Activated T-helper 17 cell treated with anti-CD3 and anti-CD28 coated beads, Interleukin-2, amount 50 U/mL, for 72 hours (primary cell): Measurements from ENCODE around the gene LOXL4. TPM values are rescaled to one million over a fixed set of nuclear protein-coding genes. Genes with fewer than 3 reads are reported as not detected.

ENCODE experiments used
- ATAC-seq: fragments of 150-1000 bp; cut with Tn5 transposase; replicated peaks from 2 replicates; pipeline ENCODE4 v1.10.0; 2021; ENCODE audit warnings: mild to moderate bottlenecking, moderate library complexity
- H3K27ac Mint-ChIP-seq: one replicate; pipeline ENCODE4 v1.8.0; 2022; ENCODE audit warnings: mixed read lengths
- H3K27me3 Mint-ChIP-seq: one replicate; pipeline ENCODE4 v1.8.0; 2022; ENCODE audit warnings: mixed read lengths
- H3K36me3 Mint-ChIP-seq: one replicate; pipeline ENCODE4 v1.8.0; 2022; ENCODE audit warnings: low read depth, mild to moderate bottlenecking, mixed read lengths
- H3K4me1 Mint-ChIP-seq: one replicate; pipeline ENCODE4 v1.8.0; 2022; ENCODE audit warnings: mixed read lengths
- H3K4me3 Mint-ChIP-seq: one replicate; pipeline ENCODE4 v1.8.0; 2022; ENCODE audit warnings: mild to moderate bottlenecking, mixed read lengths
- H3K9me3 Mint-ChIP-seq: one replicate; pipeline ENCODE4 v1.8.0; 2022; ENCODE audit warnings: mixed read lengths
- total RNA-seq, 2 donors: library from RNA; stranded (reverse); gene quantifications; one replicate each; pipeline ENCODE4 v1.2.3, GENCODE V29; 2022

Gene LOXL4
- not detected for total RNA-seq

DNA sequence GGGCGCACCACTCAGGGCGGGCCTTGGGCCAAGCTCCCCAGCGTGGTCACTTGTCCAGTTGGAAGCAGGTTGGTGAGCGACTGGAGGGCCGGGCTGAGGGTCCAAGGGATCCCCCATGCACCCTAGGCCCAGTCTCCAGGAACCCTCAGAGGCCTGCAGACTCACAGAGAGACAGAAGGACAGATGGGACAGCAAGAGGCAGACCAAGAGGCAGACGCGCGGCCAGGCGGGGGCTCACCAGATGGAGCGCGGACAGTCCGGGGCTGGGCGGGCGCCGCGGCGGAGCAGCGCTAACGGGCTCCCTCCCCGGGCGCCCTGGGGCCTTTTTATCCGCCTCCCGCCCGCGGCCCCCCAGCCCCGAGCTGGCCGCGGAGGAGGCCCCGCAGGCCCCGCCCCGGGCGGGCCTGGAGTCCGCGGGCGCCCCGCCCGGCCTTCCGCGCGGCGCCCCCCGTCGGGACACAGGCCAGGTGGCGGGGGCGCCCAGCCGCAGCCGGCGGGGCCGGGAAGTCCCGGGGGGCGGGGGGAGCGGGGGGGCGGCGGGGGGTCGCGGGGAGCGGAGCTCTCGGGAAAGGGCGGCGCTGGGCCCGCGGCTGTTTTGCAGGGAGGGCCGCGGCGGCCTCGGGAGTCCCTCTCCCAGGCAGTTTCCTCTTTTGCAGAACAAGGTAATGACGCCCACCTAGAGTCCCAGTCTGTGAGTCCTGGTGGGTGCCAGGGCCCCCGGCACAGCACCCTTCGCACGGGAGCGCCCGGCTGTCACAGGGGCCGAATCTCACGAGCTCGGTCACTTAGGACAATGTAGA is at the start of gene LOXL4:
TSS of gene LOXL4 (minus strand) at position 301 of the 800 bp plus-strand sequence. CDS start 5,175 bp downstream, outside the sequence.
- H3K4me1 Mint-ChIP-seq: no peaks in the 10 kb centered on the region

GRCh38 chr10:98316661-98317060 is 48.7 kb upstream of the LOXL4 start:
- Mint-ChIP-seq H3K4me1 (no peaks in the 10 kb centered on the region), H3K27me3 (peaks cover 19% of the 10 kb centered on the region), H3K4me3 (no peak overlapping the region), H3K27ac (peak overlapping the region; percentile 41), H3K9me3 (no peaks in the 10 kb centered on the region), H3K36me3 (no peaks in the 10 kb centered on the region)
- no peak for ATAC-seq

More for the DNA sequence above, at the start of gene LOXL4:
- ATAC-seq: peak; percentile 21
- Mint-ChIP-seq H3K9me3 (no peaks in the 10 kb centered on the region), H3K36me3 (no peaks in the 10 kb centered on the region), H3K27ac (no peak within 1 kb of the TSS), H3K4me3 (peak within 1 kb of the TSS; percentile 57), H3K27me3 (peaks cover 27% of the 10 kb centered on the region)

- H3K36me3 Mint-ChIP-seq: no peaks in the 10 kb centered on the region
- no peak overlapping the region for H3K27ac Mint-ChIP-seq
- ATAC-seq: no peak
- peaks cover 19% of the 10 kb centered on the region for H3K27me3 Mint-ChIP-seq
- H3K4me1 Mint-ChIP-seq: no peaks in the 10 kb centered on the region
- no peaks in the 10 kb centered on the region for H3K9me3 Mint-ChIP-seq
- no peak overlapping the region for H3K4me3 Mint-ChIP-seq
Observed at GRCh38 chr10:98316170-98316569, 48.2 kb upstream of the LOXL4 start.

DNA sequence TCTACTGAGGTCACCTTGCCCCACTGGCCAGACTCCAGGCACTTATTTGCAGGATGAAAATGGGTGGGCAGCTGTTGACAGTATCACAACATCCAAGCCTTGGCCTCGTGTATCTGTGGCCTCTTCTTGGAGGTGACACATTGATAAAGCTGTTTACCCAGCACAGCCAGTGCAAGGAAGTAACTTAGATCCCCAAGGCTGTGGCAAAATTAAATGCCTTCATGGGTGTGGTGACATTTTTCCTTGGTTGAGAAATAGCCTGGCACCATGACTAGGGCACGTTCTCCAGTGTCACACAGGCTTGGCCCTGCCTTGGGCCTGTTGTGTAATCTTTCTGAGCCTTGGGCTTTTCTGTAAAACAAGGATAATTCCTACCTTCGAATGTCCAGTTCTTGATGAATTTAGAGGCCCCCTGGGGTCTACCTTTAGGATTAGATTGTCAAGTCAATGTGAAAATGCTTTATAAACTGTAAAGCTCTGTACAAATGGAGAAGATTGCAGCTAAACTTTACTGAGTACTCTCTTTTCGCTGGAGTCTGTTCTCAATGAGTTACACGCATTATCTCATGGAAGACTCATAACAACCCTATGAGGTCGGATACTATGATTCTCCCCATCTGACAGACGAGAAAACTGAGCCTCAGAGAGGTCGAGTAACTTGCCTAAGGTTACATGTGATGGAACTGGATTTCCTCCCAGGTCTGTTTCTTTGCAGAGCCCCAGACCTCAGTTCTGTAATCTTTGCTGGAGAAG is 46.7 kb upstream of the LOXL4 start:
- Mint-ChIP-seq H3K36me3 (no peaks in the 10 kb centered on the region), H3K4me1 (no peaks in the 10 kb centered on the region), H3K27ac (no peak overlapping the region), H3K4me3 (no peak overlapping the region), H3K9me3 (no peaks in the 10 kb centered on the region), H3K27me3 (peaks cover 23% of the 10 kb centered on the region)
- no peak for ATAC-seq

DNA sequence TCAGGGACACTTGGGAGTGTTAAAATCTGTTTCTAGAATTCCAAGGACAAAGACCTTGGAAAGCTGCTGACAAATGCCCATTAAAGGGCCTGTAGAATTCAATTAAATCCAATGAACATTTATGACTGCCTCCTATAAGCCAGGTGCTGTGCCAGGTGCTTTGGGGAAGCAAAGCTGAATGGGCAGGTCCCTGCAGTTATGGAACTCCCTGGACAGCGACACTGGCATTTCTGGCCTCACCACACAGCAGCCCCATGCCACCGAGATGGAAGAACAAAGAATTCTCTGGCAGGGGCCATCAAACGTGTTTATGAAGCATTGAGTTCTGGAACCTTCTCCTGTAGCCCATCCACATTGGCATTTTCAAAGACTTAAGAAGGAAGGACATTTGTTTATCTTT is 45.6 kb upstream of the LOXL4 start:
- H3K4me1 Mint-ChIP-seq: no peaks in the 10 kb centered on the region
- H3K27ac Mint-ChIP-seq: no peak overlapping the region
- ATAC-seq: no peak
- no peaks in the 10 kb centered on the region for H3K9me3 Mint-ChIP-seq
- H3K36me3 Mint-ChIP-seq: no peaks in the 10 kb centered on the region
- no peak overlapping the region for H3K4me3 Mint-ChIP-seq
- H3K27me3 Mint-ChIP-seq: peaks cover 31% of the 10 kb centered on the region

- H3K4me3 Mint-ChIP-seq: no peak overlapping the region
- H3K27ac Mint-ChIP-seq: no peak overlapping the region
- H3K4me1 Mint-ChIP-seq: no peaks in the 10 kb centered on the region
- no peaks in the 10 kb centered on the region for H3K9me3 Mint-ChIP-seq
- no peaks in the 10 kb centered on the region for H3K36me3 Mint-ChIP-seq
- peaks cover 33% of the 10 kb centered on the region for H3K27me3 Mint-ChIP-seq
- no peak for ATAC-seq
Observed at GRCh38 chr10:98312822-98313221, 44.8 kb upstream of the LOXL4 start.

GRCh38 chr10:98312349-98312748 is 44.4 kb upstream of the LOXL4 start:
- Mint-ChIP-seq H3K36me3 (no peaks in the 10 kb centered on the region), H3K9me3 (no peaks in the 10 kb centered on the region), H3K27ac (no peak overlapping the region), H3K27me3 (peaks cover 32% of the 10 kb centered on the region), H3K4me3 (no peak overlapping the region), H3K4me1 (no peaks in the 10 kb centered on the region)
- ATAC-seq: no peak

- Mint-ChIP-seq H3K9me3 (no peaks in the 10 kb centered on the region), H3K4me1 (no peaks in the 10 kb centered on the region), H3K4me3 (no peak overlapping the region)
Observed at GRCh38 chr10:98310701-98311100, 42.7 kb upstream of the LOXL4 start.

GRCh38 chr10:98309366-98310355 is 41.7 kb upstream of the LOXL4 start:
- Mint-ChIP-seq H3K9me3 (no peaks in the 10 kb centered on the region), H3K36me3 (no peaks in the 10 kb centered on the region), H3K27me3 (peaks cover 29% of the 10 kb centered on the region), H3K4me1 (no peaks in the 10 kb centered on the region), H3K27ac (no peak overlapping the region), H3K4me3 (no peak overlapping the region)
- peak; percentile 45 for ATAC-seq

More at GRCh38 chr10:98310701-98311100, 42.7 kb upstream of the LOXL4 start:
- Mint-ChIP-seq H3K36me3 (no peaks in the 10 kb centered on the region), H3K27me3 (peaks cover 25% of the 10 kb centered on the region), H3K27ac (no peak overlapping the region)
- no peak for ATAC-seq

DNA sequence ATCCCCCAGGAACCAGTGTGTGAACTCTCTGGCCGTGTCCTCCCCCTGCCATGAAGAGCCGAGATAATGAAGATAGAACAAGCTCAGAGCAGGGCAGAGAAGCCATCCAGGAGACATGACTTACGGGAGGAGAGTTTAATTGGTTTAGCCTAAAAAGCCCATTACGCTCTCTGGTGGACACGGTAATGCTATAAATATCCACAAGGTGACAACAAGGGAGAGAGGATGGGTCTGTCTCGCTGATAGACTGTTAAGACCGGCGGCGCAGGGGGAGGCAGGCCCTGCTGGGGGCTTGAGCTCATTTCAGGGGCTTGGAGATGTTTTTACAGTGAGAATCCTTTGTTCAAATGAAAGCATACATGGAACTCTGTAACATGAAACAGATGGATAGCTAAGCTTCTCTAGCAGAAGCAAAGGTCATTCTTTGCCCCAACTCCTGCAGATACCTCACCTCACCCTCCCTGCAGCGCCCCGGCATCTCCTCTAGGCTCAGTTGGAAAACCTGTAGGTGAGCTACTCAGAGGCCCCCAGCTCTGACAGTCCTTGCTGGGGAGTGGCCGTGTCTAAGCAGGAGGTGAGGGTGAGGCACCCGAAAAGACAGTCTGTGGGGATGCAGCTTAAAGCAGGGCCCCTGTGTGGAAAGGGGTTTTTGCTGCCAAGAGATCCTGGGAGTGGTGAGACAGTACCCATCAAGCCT is 40.8 kb upstream of the LOXL4 start:
- peaks cover 28% of the 10 kb centered on the region for H3K27me3 Mint-ChIP-seq

DNA sequence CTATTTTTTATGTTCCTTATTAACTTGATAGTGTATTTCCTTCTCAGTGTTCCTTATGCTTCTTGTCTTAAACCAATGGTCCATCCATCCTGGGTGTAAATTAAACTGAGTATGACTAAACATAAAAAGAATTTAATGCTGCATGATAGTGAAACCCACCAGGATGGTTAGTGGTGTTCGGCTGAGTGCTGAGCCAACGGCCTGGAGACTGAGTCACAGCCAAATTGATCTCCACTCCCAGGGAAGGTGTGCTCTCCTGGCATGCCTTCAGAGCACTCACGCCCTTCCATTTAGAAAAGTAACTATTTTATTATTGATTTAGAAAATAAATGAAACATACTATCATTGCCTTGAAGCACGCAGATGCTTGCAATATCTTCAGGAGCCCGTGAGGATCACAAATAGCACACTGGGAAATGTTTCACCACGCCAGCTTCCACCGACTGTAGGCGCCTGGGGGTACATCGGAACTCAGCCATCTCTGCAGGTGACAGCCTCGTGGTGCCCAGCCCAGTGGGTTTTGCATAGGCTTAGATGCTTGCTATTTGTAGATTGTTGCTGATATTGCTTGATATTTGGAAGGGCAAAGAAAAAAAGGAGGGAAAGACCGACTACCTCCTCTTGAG is 40.0 kb upstream of the LOXL4 start:
- no peaks in the 10 kb centered on the region for H3K9me3 Mint-ChIP-seq
- H3K36me3 Mint-ChIP-seq: no peaks in the 10 kb centered on the region
- ATAC-seq: no peak
- no peak overlapping the region for H3K27ac Mint-ChIP-seq
- H3K4me3 Mint-ChIP-seq: no peak overlapping the region
- no peaks in the 10 kb centered on the region for H3K4me1 Mint-ChIP-seq
- peaks cover 30% of the 10 kb centered on the region for H3K27me3 Mint-ChIP-seq

More for the DNA sequence above, 40.8 kb upstream of the LOXL4 start:
- H3K4me1 Mint-ChIP-seq: no peaks in the 10 kb centered on the region
- no peaks in the 10 kb centered on the region for H3K9me3 Mint-ChIP-seq
- no peak for ATAC-seq
- no peak overlapping the region for H3K4me3 Mint-ChIP-seq
- H3K36me3 Mint-ChIP-seq: no peaks in the 10 kb centered on the region
- H3K27ac Mint-ChIP-seq: no peak overlapping the region

DNA sequence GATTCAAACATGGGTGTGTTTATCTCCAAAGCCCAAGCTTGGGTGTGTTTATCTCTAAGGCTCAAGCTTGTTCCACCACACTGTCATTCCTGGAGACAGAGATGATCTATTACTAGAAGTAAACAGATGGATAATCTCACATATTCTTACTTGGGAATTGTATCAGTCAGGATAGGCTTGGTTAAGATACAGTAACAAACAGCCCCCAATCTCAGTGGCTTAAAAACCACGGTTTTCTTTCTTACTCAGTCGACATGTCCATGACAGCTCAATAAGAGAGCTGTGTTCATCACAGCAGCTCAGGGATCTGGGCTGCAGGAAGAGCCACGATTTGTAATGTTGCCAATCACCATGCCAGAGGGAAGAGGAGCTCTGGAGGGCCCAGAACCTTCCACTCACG is 38.5 kb upstream of the LOXL4 start:
- Mint-ChIP-seq H3K4me3 (no peak overlapping the region), H3K9me3 (no peaks in the 10 kb centered on the region), H3K36me3 (no peaks in the 10 kb centered on the region), H3K27me3 (peaks cover 27% of the 10 kb centered on the region), H3K27ac (no peak overlapping the region), H3K4me1 (no peaks in the 10 kb centered on the region)
- no peak for ATAC-seq

GRCh38 chr10:98303569-98303968 is 35.6 kb upstream of the LOXL4 start:
- H3K36me3 Mint-ChIP-seq: no peaks in the 10 kb centered on the region
- no peak for ATAC-seq
- no peak overlapping the region for H3K27ac Mint-ChIP-seq
- no peaks in the 10 kb centered on the region for H3K9me3 Mint-ChIP-seq
- peaks cover 30% of the 10 kb centered on the region for H3K27me3 Mint-ChIP-seq
- no peak overlapping the region for H3K4me3 Mint-ChIP-seq
- no peaks in the 10 kb centered on the region for H3K4me1 Mint-ChIP-seq
